NOMO-1 treated with dmso at 0.1 percent for 144 hours (cell line): ENCODE results near the gene ARHGEF10L.

Source experiments
- DNase-seq: peaks from one replicate; lab custom pipeline; 2025; ENCODE audit not compliant: unreplicated experiment; lab: John Stamatoyannopoulos, UW

ARHGEF10L gene

DNA sequence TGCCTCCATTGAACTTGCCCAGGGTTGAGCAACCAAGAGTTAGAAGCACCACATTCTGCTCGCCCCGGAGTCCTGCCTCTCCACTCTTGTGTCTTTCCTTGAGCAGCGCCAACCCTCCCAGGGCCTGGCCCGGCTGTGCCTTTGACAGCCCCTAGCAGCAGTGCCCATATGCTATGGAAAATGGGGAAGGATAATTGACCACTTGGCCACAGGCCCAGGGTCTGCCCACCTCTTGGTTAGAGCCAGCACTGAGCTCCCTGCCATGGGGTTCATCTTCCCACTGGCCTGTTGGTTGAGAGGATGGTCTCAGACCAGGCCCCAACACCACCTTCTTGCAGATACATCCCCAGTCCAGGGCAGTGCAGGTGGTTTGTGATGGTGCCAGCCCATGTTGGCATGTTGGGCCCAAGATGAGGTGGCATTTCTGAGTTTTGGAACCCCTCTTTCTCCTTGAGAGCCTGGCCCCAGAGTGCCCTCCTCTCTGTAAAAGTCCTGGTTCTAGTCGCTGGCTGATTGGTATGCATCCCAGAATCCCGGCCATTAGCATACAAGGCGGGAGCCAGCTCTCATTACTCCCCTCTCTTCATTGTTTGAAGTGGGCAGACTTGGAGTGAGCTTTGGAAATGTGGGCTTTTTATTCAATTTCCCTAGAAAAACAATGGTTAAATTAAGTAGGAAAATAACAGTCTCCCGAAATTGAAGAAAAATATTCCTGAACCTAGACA is 7.6 kb downstream of the ARHGEF10L start:
- no peak for DNase-seq

DNA sequence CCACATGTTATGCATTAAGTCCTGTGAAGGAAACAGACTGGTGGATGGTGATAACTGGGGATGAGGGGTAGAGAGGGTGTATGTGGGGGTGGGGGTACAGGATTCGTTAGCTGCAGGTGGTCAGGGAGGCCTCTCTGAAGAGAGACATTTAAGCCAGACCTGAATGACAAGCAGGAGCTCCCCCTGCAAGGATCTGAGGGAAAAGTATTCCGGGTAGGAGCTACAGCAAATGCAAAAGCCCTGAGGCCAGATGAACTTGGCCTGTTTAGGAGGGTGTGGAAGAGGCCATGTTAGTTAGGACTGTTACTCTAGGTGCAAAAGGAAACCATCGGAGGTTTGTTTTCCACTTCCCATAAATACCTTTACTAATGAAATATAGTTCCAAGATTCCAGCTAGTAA is 9.9 kb downstream of the ARHGEF10L start:
- no peak for DNase-seq

DNA sequence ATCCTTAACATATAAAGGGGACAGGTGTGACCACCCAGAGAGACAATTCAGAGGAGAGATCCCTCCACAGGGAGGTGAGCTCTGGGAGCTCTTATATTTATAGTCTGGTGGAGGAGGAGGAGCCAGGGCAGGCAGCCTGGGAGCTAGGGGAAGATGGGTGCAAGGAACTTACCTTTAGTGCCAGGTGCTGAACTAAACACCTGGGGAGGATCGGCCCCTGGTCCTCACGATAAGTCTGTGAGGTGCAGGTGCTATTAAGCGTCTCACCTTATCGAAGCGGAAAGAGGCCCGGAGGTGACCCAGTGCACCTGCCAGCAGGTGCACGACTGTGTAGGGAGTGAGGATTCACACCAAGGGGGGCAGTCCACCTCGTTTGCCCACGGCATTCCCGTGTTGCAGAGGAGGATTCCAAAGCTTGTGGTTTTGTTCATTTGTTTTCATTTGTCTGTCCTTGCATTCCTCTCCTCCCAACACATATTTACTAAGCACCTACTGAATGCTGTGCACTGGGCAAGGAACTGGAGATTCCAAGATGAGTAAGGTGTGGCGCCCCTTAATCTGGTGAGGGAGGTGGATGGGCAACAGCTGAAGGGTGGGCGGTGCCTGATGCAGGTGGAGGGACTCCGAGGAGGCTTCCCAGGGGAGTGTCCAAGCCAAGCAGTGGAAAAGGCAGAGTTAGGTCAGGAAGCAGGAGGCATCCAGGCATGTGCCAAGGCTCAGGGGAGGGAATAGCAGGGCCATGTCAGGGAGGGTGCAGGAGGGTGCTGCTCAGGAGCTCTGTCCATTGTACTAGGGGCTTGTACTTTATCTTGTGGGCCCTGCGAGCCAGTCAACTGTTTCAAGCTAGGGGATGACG is 11.5 kb downstream of the ARHGEF10L start:
- no peak for DNase-seq

DNA sequence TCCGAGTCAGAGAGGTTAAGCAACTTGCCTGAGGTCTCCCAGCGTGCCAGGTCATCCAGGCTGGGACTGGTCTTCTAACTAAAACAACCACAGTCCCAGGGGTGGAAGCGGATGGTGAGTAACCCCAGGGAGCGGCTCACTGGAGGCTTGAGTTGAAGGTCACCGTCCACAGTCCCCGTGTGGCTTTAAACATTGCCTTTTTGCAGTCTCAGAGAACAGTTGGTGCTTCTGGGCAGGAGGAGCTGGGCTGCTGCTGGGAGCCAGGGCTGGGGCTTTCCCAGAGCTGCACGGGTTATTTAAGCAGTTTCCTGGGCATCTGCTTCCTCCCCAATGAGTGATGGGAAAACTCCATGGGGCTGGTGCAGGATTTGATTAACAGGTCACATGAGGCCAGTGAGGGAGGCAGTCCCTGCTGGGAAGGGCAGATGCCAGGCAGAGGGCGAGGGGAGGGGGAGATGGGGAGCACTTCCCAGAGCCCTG is 12.3 kb downstream of the ARHGEF10L start:
- no peak for DNase-seq

DNA sequence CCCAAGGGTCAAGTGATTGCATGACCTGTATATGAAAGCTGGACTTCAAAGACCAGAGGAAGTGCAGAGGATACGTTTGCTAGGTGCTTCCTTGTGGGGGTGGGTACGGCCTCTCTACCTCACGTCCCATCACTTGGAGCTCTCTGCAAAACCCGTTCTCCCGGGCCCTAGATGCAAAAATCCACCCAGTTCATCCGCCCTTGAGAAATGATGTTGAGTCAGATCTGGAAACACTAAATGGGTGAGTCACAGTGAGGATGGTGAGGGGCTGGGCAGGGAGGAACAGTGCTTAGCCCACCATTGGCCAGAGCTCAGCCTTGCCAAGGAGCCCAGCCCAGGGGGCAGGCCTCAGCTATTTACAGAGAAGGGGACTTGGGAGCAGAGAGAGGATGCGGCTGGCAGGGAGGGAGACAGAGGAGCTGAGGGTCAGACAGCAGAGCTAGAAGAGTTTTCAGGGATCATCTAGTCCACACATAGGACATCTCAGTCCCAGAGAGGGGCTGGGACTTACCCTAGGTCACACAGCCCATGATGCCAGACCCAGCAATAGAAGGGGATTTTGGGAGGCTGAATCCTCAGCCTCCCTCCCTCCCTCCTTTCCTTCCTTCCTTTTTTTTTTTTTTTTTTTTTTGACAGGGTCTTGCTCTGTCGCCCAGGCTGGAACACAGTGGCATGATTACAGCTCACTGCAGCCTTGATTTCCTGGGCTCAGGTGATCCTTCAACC is 14.6 kb downstream of the ARHGEF10L start:
- no peak for DNase-seq

DNA sequence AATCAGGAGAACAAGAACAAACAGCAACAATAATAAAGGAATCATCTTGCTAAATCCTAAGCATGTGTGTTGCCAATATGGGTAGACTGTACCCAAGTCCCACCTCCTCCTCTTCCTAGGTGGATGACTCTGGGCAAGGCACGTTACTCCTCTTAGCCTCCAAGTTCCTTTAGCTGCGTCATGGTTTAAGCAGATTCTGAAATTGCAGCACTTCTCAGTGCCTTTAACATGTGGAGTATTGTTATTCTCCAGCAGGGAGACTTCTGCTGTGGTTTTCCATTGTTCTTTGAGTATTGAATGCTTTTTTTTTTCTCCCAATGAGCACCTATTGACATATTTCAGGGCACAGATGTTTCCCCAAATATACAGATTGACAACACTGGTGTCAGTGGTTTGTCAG is 15.5 kb downstream of the ARHGEF10L start:
- no peak for DNase-seq

DNA sequence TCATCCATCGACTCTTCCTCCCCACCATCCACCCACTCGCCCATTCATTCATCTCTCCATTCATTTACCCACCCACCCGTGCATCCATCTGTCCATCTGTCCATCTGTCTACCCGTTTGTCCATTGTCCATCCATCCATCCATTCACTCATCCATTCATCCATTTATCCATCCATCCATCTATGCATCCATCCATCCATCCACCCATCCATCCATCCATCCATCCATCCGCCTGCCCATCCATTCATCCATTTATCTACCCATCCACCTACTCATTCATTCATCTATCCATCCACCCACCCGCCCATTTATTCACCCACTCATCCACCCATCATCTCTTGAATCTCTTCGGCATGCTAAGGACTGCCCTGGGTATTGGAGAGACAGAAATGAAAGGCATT is 18.5 kb downstream of the ARHGEF10L start:
- DNase-seq = no peak

DNA sequence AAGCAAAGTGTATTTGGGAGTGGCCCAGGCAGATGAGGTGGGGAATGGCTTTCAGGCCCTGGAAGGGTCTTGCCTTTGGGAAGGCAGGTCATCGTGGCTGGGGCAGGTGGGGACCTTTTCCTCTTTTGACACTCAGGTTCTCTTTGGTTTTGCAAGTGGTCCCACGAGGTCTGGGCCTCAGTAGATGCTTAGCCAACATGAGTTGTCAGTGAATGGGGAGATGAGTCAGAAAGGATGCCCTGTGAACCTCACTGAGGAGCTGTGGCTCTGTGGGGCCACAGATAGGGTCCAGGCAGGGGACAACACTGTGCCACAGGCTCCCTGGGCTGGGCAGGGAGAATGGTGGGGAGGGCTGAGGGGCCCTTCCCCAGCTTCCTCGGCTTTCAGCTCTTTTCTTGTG is 19.0 kb downstream of the ARHGEF10L start:
- DNase-seq = no peak

DNA sequence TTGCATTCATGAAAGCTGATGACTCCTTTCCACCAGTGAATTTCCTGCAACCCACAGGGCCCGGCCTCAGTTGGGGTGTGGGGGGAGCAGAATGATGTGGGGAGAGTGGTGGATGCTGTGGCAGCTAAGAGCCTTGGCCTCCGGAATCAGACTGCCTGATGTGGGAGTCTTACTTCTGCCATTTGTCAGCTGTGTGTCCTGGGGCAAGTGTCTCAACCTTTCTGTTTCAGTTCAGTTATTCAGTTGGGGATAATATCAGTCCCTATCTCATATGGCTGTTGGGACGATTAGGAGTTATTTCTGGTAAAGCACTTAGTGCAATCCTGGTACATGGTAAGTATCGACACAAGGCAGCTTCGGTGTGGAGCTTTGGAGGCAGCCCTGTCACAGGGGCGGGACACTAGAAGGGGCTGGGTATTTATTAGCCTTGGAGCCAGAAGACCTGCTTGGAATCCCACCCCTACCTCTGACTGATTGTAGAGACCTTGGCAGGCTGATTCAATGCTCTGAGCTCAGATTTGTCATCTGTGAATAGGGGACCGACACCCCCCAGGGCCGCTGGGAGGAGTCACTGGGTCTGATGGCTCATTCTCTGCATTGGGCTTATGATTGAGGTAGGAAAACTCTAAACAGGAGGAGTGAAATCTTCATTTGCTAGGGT is 19.6 kb downstream of the ARHGEF10L start:
- no peak for DNase-seq

DNA sequence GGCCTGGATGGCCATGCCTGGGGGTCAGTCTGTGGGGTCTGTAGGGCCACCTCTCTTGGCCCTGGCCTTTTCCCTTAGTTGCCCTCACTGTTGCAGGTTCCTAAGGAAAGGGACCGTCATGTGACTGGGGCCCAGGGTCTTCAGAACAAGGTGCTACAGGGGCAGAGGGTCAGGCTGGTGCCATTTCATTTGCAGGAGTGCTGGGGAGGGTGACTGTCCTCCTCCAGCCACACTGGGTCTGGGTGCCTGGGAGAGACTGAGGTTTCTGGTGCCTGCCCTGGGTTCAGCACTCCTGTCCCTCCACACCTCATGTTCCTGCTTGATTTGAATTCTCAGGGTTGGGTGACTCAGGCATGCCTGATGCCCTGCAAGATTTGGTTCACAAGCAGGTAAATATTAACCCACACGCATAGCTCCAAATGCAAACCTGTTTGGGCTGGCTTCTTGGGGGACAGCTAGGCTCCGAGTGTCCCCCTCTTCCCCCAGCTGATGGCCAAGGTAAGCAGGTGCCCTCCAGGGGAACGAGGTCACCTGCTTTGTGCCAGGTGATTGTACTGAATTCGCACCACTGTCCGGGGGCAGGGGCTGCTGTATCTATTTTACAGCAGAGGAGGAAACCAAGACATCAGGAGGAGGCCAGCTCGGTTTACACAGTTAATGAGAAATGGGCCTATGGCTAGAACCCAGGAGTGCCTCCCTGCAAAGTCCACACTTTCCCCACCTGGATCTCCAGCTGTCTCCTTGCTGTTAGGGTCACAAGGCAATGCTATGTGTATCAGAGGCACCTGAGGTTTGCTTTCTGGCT is 20.3 kb downstream of the ARHGEF10L start:
- DNase-seq = no peak

DNA sequence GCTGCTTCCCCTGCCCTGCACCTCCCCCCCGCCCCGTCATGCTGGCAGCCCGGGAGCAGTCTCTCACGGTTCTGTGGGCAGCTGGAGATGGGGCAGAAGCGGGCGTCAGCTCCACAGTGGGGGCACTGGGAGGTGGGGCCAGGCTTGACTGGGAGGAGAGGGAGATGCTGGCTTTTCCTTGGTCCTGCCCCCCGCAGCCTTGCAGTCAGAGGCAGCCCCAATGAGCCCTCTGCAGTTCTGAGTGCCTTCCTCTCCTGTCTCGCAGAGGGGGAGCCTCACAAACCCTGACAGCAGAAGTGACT is 21.7 kb downstream of the ARHGEF10L start:
- no peak for DNase-seq

DNA sequence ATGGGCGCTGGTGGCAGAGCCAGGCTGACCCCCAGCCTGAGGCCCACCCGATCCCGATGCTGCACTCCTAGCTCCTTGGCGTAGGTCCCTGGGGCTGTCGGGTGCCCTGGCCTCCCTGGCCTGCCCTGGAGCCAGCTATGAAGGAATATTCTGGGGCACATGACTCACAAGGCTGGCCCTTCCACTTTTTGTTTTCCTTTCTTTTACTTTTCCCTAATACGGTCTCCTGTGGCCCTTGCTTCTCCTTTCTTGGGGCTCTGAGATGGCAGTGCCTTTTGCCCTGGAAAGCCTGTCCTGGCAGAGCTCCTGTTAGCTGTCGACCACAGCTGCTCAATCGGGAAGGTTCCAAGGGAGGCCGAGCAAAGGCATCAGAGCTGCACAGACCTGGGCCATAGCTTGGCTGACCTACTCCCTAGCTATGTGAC is 22.1 kb downstream of the ARHGEF10L start:
- no peak for DNase-seq

DNA sequence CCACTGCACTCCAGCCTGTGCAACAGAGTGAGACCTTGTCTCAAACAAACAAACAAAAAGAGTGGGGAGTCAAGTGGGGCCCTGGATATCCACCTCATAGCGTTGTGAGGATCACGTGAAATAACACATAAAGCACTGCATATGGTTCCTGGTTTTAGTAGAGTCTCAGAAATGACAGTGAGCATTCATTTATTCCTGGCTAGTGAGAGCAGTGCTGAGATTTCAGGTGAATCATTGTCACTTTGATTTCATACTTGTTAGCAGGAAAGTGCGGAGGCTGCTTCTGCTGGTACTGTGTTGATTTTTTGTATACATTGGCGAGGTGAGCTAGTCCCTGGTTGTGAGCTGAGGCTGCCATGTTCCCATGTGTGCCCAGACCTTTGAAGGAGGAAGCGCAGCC is 22.9 kb downstream of the ARHGEF10L start:
- no peak for DNase-seq

DNA sequence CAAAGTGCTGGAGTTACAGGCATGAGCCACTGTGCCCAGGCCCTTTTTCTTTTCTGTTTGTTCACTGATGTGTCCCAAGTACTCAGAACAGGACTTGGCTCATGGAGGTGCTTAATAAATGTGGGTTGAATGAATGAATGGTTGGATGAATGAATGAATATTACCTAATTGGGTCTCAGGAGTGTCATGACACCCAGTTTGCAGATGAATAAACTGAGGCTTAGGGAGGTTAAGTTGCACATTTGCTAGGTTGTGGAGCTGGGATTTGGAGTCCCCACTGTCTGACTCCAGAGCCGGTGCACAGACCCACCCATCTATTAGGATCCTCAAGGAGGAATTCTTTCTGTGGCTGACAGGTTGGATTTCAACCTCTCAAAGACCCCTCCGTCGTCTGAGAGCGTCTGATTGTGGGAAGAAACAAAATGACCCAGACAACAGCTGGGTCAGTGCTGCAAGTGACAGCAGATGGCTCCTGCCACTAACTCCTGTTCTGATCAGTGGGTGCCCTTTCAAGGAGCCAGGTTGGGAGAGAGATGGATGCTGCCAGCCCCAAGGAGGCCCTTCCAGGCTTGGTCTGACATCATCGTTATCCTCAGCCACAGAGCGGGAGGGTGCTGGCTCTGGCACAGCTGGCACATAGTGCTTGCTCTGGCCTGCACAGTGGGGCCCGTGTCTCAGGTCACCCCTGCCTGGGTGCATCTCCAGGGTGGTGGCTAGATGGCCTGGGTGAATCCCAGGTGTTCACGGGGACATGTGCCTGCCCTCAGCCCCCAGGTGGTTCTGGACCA is 24.2 kb downstream of the ARHGEF10L start:
- no peak for DNase-seq

DNA sequence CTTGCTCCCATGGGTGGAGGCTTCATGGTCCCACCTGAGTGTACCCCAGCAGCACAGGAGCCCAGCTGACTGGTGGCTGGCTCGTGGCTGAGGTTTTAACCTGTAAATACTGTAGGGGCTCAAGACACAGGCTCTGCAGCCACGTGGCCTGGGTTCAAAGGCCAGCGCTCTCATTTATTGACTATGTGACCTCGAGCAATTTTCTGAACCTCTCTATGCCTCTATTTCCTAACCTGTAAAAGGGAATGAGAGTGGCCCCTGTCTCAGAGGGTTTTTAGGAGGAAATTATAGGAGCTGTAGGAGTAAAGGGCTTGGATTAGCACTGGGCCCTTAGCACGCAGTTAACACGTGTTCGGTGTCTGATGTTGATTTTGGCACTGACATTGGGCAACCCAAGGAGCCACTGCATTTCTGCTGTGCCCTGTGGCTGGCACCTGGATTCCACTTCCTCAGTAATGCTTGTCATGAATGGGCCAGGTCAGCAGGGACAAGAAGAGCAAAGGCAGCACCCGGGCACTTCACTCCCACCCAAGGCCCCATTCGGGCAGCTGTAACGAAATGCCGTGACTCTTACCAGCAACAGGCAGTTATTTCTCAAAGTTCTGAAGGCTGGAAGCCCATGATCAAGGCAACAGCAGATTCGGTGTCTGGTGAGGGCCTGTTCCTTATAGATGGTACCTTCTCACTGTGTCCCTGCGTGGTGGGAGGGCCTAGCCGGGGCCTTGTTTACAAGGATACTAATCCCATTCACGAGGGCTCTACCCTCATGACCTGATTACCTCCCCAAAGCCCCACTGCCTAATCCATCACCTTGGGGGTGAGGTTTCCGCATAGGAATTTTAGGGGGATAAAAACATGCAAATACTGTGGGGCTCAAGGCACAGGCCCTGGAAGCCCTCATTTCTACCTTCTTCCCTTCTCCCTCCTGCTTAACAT is 25.2 kb downstream of the ARHGEF10L start:
- no peak for DNase-seq

DNA sequence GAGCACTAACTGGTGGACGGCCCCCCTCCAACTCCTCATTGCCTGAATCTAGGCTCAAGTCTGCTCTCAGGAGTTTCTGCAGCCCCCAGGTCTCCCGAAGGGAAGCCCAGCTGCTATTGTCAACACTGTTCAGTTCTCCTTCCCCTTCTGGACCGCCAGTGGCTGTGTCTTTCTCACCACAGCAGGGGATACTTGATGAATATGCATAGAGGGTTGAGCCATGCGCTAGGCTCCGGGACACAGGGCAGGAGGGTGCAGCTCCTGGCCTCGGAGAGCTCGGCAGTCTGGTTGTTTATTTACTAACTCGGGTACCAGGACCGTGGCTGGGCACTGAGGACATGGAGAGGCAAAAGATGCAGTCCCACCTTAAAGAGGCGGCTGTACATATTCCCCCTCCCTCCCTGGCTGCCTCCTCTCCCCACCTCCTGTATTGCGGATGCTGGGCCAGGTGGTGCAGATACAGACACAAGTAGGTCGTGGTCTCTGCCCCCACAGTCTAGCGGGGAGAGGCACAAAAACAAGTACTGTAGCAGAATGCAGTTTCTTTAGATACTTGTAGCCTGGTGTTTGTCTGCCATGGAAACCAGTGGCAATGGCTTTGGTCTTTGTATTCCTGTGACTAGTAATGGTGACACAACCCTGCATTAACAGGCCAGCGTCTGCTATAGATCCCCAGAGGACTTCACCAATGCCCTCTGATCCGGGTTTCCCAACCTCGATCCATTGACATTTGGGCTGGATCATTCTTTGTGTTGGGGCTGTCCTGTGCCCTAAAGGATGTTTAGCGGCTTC is 26.2 kb downstream of the ARHGEF10L start:
- no peak for DNase-seq

DNA sequence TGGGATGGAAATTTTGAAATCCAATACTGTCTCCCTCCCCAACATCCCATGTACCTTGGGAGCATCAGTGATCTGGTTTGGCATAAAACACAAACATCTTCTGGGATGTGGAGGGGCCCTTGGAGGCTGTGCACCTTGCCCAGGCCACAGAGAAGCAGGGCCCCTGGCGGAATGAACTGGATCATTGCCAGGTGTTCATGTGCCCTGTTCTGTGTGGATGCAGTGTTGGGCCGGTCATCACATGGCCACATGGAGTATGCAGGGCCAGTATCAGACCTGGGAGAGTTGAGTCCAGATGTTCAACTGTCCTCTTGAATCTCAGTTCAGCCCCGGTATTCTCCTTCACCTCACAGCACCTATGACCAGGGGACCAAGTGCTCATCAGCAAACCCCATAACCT is 26.9 kb downstream of the ARHGEF10L start:
- no peak for DNase-seq

DNA sequence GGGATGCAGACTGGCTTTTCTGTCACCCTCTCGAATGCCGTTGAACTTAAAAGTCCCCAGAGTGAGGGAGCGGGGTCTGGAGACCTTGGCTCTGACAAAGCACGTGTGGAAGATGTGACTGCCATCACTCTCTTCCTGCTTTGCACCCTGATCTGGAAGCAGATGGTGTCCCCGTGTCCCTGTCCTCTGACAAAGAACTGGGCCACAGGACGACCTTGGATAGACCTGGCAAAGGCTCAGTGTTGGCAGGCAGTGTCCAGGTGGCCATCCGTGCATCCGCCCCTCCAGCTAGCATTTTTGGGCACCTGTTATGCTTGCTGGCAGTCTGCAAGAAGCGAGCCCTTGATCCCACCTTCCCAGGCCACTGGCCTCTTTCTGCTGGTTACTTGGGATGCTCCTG is 27.4 kb downstream of the ARHGEF10L start:
- DNase-seq = no peak
